Stimulated activated CD4-positive, alpha-beta T cell treated with anti-CD3 and anti-CD28 coated beads, Interleukin-15, amount 100 ng/mL, for 24 hours (primary cell): Measurements from ENCODE around the gene PLA2R1.
"Not testable (repeated sequence)": the region's sequence is repeated elsewhere in the genome, so short reads cannot be mapped to it uniquely, and the experiment has no call there.

ENCODE experiments used
- DNase-seq: peaks from one replicate; pipeline ENCODE4 v3.0.0-alpha.2; 2020

The PLA2R1 gene

DNA sequence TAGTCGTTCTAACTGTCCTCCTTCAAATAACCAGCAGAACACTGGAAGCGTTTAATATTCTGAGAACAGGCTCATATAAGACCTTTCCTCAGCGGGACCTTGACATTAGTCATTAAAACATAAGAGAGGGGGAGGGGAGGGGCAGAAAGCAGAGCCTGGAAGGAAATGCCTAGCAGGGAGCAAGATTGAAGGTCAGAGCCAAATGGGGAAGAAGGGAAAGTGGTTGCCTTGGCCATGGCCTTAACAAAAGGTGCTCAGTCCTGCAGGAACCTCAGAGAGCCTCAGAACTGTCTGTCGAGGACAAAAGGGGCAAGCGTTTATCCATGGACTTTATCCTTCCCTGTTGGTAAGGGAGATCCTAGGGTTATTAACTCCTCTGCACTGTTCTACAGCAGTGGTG is 856 bp upstream of the PLA2R1 start:
- DNase-seq, result no peak

DNA sequence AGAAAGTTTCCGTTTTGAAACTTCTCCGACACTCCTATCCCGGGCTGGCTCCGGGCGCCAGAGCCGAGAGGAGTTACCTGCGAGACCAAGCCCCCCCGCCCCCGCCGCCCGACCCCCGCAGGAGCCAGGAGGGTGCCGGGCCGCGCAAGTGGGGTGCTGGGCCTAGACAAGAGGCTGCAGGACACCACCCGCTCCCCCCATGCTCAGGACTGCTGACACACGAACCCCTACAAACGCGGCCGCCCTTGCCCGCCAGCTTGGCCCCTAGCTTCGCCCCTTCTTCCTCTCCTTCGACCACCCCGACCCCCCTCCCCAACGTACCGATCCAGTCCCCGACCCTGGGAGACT is 497 bp downstream of the PLA2R1 start:
- no peak for DNase-seq

DNA sequence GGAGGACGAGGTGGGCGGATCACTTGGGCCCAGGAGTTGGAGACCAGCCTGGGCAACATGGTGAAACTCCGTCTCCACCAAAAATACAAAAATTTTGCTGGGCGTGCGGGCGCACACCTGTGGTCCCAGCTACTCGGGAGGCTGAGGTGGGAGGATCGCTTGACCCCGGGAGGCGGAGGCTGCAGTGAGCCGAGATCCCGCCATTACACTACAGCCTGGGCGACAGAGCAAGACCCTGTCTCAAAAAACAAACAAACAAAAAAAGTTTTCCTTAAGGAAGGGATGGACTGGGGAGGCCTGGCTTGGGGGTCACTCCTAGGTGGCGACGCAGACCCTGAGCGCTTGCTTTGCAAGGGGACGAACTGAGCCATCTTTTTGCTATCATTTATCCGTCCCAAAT is 882 bp downstream of the PLA2R1 start:
- no peak for DNase-seq

GRCh38 chr2:160060297-160060696 is 2.1 kb downstream of the PLA2R1 start:
- no peak for DNase-seq

GRCh38 chr2:160057356-160057755 is 5.1 kb downstream of the PLA2R1 start:
- no peak for DNase-seq

DNA sequence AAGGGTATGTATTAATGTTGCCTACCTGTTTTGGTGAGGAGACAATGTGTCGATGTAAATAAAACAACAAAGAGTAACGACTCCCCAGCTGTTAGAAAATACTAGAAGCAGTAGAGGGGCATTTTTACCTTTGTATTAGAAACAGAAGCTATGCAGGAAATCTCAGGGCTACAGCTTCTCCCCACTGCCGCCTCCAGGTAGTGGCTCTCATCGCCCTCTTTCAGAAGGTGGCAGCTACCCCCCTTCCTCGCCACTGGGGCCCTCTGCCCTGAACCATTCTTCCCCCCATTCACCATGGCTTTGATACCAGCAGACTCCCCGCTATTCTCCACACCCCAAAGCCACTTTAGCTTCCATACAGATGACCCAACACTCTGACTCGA is 6.7 kb downstream of the PLA2R1 start:
- DNase-seq, result no peak

DNA sequence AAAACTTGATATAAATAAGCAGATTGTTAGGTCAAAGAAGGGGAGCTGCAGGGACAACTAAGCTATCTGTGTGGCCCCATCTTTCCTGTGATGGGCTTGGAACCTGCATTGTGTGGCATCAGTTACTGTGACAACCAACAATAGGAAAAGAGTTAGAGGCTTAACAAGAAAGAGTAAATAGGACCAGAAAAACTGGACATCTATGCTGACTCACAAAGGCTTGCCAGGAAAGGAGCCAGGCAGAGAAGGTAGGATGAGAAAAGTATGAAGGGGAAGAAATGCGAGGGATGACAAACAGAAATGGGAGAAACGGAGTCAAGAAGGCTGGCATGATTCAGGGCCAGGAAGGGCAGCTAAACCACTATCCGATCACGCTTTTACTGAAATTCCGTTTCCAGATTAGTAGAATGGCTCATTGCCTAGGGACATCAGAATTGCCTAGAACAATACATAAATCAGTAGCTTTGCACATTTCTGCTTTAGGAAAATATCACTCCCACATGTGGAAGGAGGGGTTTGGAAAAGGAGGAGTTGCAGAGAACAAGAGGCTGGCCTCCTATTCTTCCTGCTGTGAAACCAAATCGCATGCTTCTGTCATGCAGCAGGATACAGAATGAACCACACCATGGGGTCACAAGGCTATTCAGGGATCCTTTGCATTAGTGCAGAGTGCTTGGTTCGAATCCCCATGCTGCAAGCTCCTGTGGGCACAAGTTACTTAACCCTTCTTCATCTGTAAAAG is 7.3 kb downstream of the PLA2R1 start:
- DNase-seq, result no peak

DNA sequence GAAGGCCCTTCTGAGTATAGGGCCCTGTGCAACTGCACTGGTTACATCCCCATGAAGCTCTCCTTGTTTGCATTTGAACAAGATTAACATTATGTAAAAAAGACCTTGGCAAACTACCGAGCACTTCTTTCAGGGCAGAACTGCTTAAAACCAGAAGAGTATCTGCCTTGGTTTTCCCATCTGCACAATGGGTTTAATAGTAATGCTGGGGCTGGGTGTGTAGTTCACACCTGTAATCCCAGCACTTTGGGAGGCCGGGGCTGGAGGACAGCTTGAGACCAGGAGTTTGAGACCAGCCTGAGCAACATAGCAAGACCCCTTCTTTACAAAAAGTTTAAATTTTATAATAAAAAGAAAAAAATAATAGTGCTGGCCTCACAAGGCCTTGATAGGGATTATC is 8.5 kb downstream of the PLA2R1 start:
- no peak for DNase-seq

GRCh38 chr2:160052531-160052930 is 9.9 kb downstream of the PLA2R1 start:
- DNase-seq, result no peak

DNA sequence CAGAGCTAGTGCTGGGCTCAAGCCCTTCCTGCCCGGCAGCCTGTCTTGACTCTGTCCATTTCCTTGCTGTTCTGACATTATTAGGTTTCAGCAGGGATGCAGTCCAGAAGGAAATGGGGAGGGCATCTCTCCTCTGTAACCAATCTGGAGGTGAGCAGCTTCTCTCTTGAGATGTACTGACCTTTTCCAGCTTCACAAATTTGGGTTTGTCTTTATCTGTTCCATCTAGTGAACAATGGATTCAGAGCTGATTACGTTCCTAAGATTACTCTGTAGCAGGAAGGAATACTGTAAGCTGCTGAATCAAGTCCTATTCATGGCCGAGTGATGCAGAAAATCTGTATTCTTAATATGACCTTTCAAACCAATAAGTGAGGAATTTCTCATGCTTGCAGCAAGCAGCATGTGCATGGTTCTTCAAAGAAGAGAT is 11.0 kb downstream of the PLA2R1 start:
- DNase-seq, result no peak

GRCh38 chr2:160050147-160050546 is 12.3 kb downstream of the PLA2R1 start:
- no peak for DNase-seq

GRCh38 chr2:160045703-160046210 is 16.7 kb downstream of the PLA2R1 start:
- no peak for DNase-seq

- no peak for DNase-seq
Observed at GRCh38 chr2:160044728-160045127, 17.7 kb downstream of the PLA2R1 start.

- no peak for DNase-seq
Observed at GRCh38 chr2:160043265-160043664, 19.1 kb downstream of the PLA2R1 start.

GRCh38 chr2:160042054-160042453 is 20.4 kb downstream of the PLA2R1 start:
- peak; percentile 72 for DNase-seq

DNA sequence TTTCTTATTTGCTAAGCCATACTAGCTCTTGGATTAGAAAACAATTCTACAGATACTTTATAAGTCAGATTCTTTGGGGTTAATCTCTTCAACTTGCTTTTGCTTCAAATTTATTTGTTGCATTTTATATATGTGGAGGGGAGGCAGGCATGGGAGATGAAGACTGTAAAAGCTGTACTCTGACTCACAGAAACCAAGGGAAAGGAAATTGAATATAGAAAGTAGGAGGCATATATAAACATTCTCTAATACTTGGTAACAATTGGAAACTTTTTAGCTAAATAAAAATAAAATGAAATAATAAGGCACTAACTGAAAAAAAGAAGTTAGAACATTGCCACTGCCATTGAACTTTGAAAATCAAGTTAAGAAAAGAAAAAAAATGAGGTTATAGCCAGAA is 21.3 kb downstream of the PLA2R1 start:
- no peak for DNase-seq

DNA sequence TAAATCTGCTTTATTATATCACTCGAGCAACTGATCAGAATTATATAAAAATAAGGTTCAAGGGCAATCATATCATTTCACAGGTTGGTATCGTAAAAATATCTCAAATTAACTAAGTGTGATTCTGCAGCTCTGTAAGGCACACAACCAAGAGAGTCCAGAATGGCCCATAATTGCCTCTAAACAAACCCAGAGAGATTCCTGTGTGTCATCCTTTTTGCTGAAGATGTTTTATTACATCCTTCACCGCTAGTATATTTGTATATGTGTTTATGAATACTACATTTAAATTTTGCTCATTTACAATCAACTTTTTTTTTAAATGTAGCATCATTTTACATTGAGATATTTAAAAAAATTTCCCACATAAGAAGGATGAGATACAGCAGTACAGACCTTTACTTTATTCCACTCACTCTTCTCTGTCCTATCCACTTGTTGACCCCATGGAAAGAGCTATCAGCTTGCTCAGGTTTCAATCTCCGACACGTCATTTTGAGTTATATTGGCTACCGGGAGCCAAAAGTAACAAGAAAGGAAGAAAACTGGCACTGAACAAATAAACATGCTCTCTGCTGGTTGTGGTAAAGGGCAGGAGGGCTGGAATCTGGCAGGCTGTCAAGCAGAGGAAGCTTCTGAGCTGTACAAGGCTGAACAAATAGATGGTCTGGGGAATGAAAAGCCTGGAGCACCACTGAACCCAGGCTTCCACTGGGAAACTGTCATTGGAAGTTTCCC is 23.1 kb downstream of the PLA2R1 start:
- DNase-seq, result no peak

DNA sequence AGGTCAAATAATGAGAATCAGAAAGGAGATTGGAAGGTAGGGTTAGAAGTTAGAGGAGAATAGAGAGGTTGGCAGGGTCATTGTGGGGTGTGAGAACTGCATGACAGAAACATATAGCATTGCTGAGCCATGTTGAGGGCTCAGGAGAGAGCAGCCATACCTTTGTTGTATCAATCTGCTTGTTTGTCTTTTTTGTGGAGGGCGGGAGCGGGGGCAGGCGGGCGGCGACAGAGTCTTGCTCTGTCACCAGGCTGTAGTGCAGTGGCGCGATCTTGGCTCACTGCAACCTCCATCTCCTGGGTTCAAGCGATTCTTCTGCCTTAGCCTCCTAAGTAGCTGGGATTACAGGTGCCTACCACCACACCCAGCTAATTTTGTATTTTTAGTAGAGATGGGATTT is 23.8 kb downstream of the PLA2R1 start:
- not testable (repeated sequence) for DNase-seq

DNA sequence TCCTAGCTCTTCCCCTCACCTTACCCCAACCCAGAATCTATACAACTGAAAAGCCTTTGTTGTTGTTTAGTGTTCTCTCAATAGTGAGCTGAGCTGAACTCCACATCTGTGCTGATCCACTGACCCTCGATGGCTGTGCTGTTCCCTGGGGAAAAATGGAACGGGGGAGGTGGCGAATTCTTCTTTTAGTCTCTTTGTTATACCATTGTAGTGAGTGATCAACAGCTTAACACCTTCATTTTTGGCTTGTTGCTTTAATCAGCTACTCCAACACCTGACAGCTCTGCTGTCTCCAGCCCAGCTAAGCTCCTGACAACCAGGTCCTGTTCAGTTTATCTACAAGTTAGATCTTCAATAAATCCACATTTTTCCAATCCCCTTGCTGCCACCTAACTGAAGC is 25.7 kb downstream of the PLA2R1 start:
- no peak for DNase-seq

GRCh38 chr2:160035125-160035524 is 27.3 kb downstream of the PLA2R1 start:
- DNase-seq, result no peak

DNA sequence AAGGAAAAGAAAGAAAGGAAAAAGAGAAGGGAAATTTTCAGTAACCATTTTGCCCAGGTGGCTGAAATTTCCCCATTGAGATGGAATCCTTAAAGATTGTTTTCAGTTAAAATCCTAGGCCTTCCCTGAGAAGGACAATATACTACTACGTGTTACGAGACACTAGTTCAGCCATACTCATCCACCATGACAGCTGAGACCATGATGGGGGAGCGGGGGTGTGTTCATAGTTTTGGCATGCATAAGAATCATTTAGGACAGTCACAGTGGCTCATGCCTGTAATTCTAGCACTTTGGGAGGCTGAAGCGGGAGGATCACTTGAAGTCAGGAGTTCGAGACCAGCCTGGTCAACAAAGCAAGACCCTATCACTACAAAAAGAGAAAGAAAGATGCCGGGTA is 28.0 kb downstream of the PLA2R1 start:
- no peak for DNase-seq

- no peak for DNase-seq
Observed at GRCh38 chr2:160033732-160034392, 28.6 kb downstream of the PLA2R1 start.

- no peak for DNase-seq
Observed at GRCh38 chr2:160029270-160029628, 33.2 kb downstream of the PLA2R1 start.
